T-helper 17 cell (primary cell): ENCODE measurements around the gene TRAPPC3. TPM values are rescaled to one million over a fixed set of nuclear protein-coding genes. Genes with fewer than 3 reads are reported as not detected.

Experiments
- ATAC-seq: fragments of 150-1000 bp; cut with Tn5 transposase; 2 replicates; pipeline ENCODE4 v1.10.0; 2021; ENCODE audit warnings: mild to moderate bottlenecking, moderate library complexity
- DNase-seq, 3 donors: peaks; one replicate each; pipeline versions ENCODE4 v3.0.0 to v3.0.0-alpha.2; 2020 to 2021
- H3K9me3 ChIP-seq: one replicate; pipeline ENCODE4 v1.7.0; 2013; ENCODE audit warnings: low read length, mild to moderate bottlenecking; ENCODE audit not compliant: control insufficient read depth, poor library complexity, severe bottlenecking
- H3K27ac Mint-ChIP-seq: one replicate; pipeline ENCODE4 v1.8.0; 2022; ENCODE audit warnings: mild to moderate bottlenecking, moderate library complexity, mixed read lengths
- H3K27me3 Mint-ChIP-seq: one replicate; pipeline ENCODE4 v1.8.0; 2022; ENCODE audit warnings: mixed read lengths
- H3K36me3 Mint-ChIP-seq: one replicate; pipeline ENCODE4 v1.8.0; 2022; ENCODE audit warnings: low read depth, mixed read lengths
- H3K4me1 Mint-ChIP-seq: one replicate; pipeline ENCODE4 v1.8.0; 2022; ENCODE audit warnings: mild to moderate bottlenecking, mixed read lengths
- H3K4me3 Mint-ChIP-seq: one replicate; pipeline ENCODE4 v1.8.0; 2022; ENCODE audit warnings: mild to moderate bottlenecking, moderate library complexity, mixed read lengths
- total RNA-seq, 4 donors: library from RNA in 2 of 4; stranded (reverse) in 2 of 4; gene quantifications; one replicate each; pipeline ENCODE4 v1.2.3 and lab custom pipeline; 2022 to 2026

The TRAPPC3 gene
- total RNA-seq, 2 donors from 2014 or later: 35.0 to 37.8 TPM

DNA sequence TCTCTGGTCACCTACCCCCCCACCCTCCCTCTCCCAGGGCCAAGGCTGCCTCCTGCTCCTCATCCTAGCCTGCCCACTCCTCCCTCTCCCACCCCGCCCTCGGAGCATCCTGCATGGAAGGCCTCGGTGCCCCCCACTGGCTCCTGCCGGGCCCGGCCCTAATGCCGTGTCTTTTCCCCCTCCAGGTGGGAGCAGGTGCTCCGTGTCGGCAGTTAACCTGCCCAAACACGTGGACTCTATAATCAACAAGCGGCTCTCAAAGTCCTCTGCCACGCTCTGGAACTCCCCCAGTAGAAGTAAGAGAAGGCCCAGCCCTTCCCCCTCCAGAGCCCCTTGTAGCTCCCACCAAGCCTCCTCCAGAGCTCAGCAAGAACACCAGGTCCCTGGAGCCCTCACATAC, 25.4 kb upstream of the TRAPPC3 start:
- H3K27ac Mint-ChIP-seq: peak overlapping the region; percentile 16
- peaks cover 13% of the 10 kb centered on the region for H3K4me1 Mint-ChIP-seq
- no peak overlapping the region for H3K4me3 Mint-ChIP-seq
- DNase-seq (no peak), ATAC-seq (no peak)
- peaks cover 2% of the 10 kb centered on the region for H3K36me3 Mint-ChIP-seq
- H3K9me3 ChIP-seq: no peaks in the 10 kb centered on the region
- H3K27me3 Mint-ChIP-seq: no peaks in the 10 kb centered on the region

DNA sequence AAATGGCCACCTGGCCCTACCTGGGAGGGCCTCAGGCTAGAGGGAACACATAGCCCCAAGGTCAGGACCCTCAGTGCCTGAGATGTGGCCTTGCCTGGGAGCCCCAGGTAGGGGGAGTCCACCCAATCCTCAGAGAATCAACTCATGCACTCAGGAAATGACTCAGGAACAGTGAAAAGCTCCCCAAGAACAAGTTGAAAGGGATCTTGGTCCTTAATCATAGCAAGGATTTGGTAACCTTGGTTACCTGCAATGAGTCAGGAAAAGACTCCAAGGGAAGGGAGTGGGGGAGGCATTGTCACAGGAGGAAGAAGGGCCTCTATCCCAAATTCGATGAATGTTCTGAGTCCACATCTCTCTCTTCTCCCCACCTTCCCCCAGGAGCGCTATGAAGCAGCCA, 23.7 kb upstream of the TRAPPC3 start:
- ATAC-seq (no peak), DNase-seq (no peak)
- Mint-ChIP-seq H3K4me3 (no peak overlapping the region), H3K27ac (no peak overlapping the region), H3K4me1 (peaks cover 16% of the 10 kb centered on the region), H3K36me3 (peaks cover 2% of the 10 kb centered on the region), H3K27me3 (no peaks in the 10 kb centered on the region)
- H3K9me3 ChIP-seq: no peaks in the 10 kb centered on the region

GRCh38 chr1:36172017-36172747, 22.9 kb upstream of the TRAPPC3 start:
- DNase-seq (no peak), ATAC-seq (no peak)
- Mint-ChIP-seq H3K4me3 (no peak overlapping the region), H3K27me3 (no peaks in the 10 kb centered on the region), H3K27ac (no peak overlapping the region), H3K4me1 (peaks cover 18% of the 10 kb centered on the region), H3K36me3 (peaks cover 2% of the 10 kb centered on the region)
- no peaks in the 10 kb centered on the region for H3K9me3 ChIP-seq

DNA sequence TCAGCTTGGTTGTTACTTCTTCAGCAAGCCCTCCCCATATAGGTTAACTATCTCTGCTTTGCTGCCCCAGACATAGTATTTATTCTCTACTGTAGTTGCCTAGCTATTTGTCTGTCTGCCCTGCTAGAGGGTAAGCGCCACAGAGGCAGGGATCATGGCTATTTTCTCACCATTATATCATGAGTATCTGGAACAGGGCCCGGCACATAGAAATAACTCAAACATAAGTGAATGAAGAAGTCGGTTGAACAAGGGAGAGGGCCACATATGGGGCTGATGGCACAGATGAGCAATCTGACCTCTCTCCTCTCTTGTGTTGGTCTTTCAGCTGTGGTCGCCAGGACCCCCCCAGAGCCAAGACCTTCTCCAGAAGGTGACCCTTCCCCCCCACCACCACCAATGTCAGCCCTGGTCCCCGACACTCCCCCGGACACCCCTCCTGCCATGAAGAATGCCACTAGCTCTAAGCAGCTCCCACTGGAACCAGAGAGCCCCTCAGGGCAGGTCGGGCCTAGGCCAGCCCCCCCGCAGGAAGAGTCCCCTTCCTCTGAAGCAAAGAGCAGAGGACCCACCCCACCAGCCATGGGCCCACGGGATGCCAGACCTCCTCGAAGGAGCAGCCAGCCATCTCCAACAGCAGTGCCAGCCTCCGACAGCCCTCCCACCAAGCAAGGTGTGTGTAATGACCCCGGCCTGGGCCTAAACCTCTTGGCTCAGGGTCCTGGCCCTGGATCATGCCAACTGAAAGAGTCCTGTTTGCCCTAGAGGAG, 21.5 kb upstream of the TRAPPC3 start:
- no peak for ATAC-seq

DNA sequence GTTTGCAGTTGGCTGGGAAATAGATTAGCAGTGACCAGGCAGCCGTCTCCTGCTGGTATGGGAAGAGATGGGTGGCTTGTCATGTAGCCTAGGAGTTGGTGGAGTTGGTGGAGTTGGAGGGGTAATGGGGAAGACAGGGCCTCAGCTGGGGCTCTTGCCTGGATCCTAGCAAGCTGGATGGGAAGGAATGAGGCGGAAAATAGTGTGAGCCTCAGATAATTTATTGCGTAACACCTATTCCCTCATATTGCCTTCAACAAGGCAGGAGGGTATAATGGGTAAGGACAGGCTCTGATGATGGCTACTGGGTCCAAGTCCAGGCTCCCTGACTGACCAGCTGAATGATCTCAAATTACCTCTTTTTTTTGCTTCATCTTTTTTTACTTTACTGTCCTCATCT, 19.2 kb upstream of the TRAPPC3 start:
- Mint-ChIP-seq H3K27ac (peak overlapping the region; percentile 97), H3K27me3 (no peaks in the 10 kb centered on the region), H3K4me3 (no peak overlapping the region), H3K36me3 (peaks cover 10% of the 10 kb centered on the region), H3K4me1 (peaks cover 26% of the 10 kb centered on the region)
- ATAC-seq (no peak), DNase-seq (no peak)
- no peaks in the 10 kb centered on the region for H3K9me3 ChIP-seq

More for the DNA sequence above, 21.5 kb upstream of the TRAPPC3 start:
- no peaks in the 10 kb centered on the region for H3K9me3 ChIP-seq
- H3K4me3 Mint-ChIP-seq: no peak overlapping the region
- H3K36me3 Mint-ChIP-seq: peaks cover 5% of the 10 kb centered on the region
- no peaks in the 10 kb centered on the region for H3K27me3 Mint-ChIP-seq
- peaks cover 25% of the 10 kb centered on the region for H3K4me1 Mint-ChIP-seq
- no peak for DNase-seq
- peak overlapping the region; percentile 53 for H3K27ac Mint-ChIP-seq

DNA sequence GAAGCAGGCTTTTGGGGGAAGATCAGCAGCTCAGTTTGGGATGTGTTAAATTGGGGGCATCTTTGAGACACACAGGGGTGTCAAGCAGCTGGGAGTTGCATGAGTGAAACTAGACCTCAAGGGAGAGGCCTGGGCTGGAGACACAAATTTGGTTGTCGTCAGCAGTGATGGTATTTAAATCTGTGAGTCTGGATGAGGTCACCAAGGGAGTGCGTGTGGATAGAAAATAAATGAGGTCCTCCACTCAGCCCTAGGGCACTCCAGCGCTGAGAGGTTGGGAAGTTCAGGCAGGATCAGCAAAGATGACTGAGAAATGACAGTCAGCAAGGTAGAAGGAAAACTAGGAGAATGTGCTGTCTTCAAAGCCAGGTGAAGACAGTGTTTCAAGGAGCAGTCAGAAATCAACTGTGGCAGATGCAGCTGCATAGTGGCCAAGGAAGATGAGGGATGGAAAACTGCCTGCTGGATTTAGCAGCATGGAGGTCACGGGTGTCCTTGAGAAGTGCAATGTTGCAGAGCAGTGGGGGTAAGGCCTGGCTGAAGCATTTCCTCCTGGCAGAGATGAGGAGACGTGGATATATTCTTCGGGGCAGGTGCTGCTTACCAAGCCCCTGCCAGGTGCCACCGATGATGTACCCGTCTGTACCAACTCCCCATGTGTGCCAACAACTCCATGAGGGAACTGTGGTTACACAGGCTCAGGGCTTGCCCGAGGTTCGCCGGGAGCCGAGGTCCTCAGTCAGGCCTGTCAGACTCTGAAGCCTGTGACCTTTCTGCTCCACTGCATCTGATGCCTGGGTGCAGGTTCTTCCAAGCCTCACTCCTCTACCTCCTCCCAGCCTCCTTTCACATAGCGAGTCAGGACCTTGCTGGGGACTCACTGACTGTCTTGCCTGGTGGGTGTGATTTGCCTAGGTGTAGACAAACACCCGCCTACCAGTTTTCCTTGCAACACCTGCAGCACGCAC, 17.9 kb upstream of the TRAPPC3 start:
- H3K4me3 Mint-ChIP-seq: peak overlapping the region; percentile 28
- ATAC-seq: no peak
- H3K9me3 ChIP-seq: no peaks in the 10 kb centered on the region
- H3K4me1 Mint-ChIP-seq: peaks cover 37% of the 10 kb centered on the region
- peaks cover 10% of the 10 kb centered on the region for H3K36me3 Mint-ChIP-seq
- DNase-seq: no peak
- peak overlapping the region; percentile 97 for H3K27ac Mint-ChIP-seq
- no peaks in the 10 kb centered on the region for H3K27me3 Mint-ChIP-seq

DNA sequence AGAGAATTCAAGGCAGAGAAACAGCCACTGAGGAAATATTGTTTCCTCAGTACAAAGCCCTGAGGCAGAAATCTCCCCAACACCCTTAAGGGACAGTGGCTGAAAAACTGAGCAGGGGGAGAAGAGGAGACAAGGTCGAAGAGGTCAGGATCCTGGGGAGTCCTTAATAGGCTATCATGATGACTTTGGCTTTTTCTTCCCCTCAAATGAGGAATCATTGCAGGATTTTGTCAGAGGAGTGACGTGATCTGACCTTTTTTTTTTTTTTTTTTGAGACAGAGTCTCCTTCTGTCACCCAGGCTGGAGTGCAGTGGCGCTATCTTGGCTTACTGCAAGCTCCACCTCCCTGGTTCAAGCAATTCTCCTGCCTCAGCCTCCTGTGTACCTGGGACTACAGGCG, 16.9 kb upstream of the TRAPPC3 start:
- H3K27me3 Mint-ChIP-seq: no peaks in the 10 kb centered on the region
- peak overlapping the region; percentile 97 for H3K27ac Mint-ChIP-seq
- no peak overlapping the region for H3K4me3 Mint-ChIP-seq
- no peaks in the 10 kb centered on the region for H3K9me3 ChIP-seq
- no peak for DNase-seq
- H3K4me1 Mint-ChIP-seq: peaks cover 48% of the 10 kb centered on the region
- ATAC-seq: no peak
- H3K36me3 Mint-ChIP-seq: peaks cover 12% of the 10 kb centered on the region

DNA sequence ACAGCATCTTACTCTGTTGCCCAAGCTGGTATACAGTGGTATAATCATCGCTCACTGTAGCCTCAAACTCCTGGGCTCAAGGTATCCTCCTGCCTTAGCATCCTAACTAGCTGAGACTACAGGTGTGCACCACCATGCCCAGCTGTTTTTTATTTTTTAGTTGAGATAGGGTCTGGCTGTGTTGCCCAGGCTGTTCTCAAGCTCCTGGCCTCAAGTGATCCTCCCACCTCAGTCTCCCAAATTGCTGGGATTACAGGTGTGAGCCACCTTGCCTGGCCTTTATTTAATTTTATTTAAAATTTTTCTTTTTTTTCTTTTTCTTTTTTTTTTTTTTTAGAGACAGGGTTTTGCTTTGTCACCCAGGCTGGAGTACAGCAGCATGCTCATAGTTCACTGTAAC, 15.9 kb upstream of the TRAPPC3 start:
- Mint-ChIP-seq H3K4me1 (peaks cover 51% of the 10 kb centered on the region), H3K4me3 (no peak overlapping the region), H3K27me3 (no peaks in the 10 kb centered on the region), H3K36me3 (peaks cover 12% of the 10 kb centered on the region), H3K27ac (peak overlapping the region; percentile 97)
- DNase-seq (no peak), ATAC-seq (no peak)
- no peaks in the 10 kb centered on the region for H3K9me3 ChIP-seq

DNA sequence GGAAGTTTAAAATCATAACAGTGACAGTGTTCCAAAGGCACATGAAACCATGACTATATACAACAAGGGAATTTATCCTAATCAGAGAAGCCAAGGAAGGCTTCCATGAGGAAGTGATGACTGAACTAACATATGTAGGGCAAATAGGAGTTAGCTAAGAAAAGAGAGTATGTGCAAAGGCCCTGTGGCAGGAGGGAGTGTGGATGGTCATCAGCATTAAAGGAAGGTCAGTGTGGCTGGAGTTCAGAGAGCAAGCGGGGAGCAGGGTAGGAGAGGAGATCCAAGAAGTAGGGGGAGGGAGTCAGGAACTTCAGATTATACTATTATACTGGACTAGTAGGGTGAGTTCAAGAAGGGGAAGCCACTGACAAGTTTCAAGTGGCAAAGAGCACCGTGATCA, 15.1 kb upstream of the TRAPPC3 start:
- no peaks in the 10 kb centered on the region for H3K27me3 Mint-ChIP-seq
- peak overlapping the region; percentile 97 for H3K27ac Mint-ChIP-seq
- ATAC-seq (no peak), DNase-seq (no peak)
- H3K4me1 Mint-ChIP-seq: peaks cover 58% of the 10 kb centered on the region
- peaks cover 12% of the 10 kb centered on the region for H3K36me3 Mint-ChIP-seq
- H3K4me3 Mint-ChIP-seq: peak overlapping the region; percentile 19
- no peaks in the 10 kb centered on the region for H3K9me3 ChIP-seq

DNA sequence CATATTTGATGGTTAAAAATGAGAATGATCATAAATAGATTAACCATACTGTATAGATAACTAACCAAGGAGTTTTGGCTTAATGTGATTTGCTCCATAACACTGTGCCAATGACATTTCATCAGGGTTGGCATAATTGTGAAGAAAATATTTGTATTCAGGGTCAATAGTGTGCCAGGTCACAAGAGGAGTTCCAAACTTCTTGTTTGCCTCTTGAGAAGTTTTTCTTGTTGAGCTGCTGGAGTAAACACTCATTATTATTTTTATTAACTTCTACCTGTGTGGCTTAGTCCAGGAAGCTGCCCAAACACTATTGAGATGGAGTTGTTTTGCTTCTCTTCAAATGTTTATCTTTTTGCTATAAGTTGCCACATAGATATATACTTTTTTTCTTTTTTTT, 14.1 kb upstream of the TRAPPC3 start:
- H3K9me3 ChIP-seq: no peaks in the 10 kb centered on the region
- DNase-seq: no peak
- Mint-ChIP-seq H3K27ac (peak overlapping the region; percentile 97), H3K27me3 (no peaks in the 10 kb centered on the region), H3K36me3 (peaks cover 12% of the 10 kb centered on the region), H3K4me3 (no peak overlapping the region), H3K4me1 (peaks cover 63% of the 10 kb centered on the region)
- ATAC-seq: no peak

GRCh38 chr1:36162680-36163239, 13.5 kb upstream of the TRAPPC3 start:
- Mint-ChIP-seq H3K4me1 (peaks cover 67% of the 10 kb centered on the region), H3K27me3 (no peaks in the 10 kb centered on the region), H3K36me3 (peaks cover 12% of the 10 kb centered on the region), H3K4me3 (peak overlapping the region; percentile 90), H3K27ac (peak overlapping the region; percentile 97)
- no peaks in the 10 kb centered on the region for H3K9me3 ChIP-seq
- DNase-seq: no peak
- ATAC-seq: no peak

GRCh38 chr1:36161641-36162531, 12.6 kb upstream of the TRAPPC3 start:
- Mint-ChIP-seq H3K4me1 (peaks cover 68% of the 10 kb centered on the region), H3K27me3 (no peaks in the 10 kb centered on the region)
- DNase-seq: peak in 2 of 3 donors; percentile 28 to 32

More at GRCh38 chr1:36161641-36162531, 12.6 kb upstream of the TRAPPC3 start:
- no peaks in the 10 kb centered on the region for H3K9me3 ChIP-seq
- Mint-ChIP-seq H3K27ac (peak overlapping the region; percentile 97), H3K36me3 (peaks cover 12% of the 10 kb centered on the region), H3K4me3 (peak overlapping the region; percentile 90)
- ATAC-seq: peak; percentile 69
